ENCODE results near the gene THAP4.

The THAP4 gene

GRCh38 chr2:241657786-241658254, 20.9 kb upstream of the THAP4 start:
- no peak overlapping the region for H3K4me3 ChIP-seq (ENCODE audit: low read depth, low read length)
- TF ChIP-seq CTCF (IDR thresholded peaks at IDR 0.05; ENCODE audit: insufficient read depth, low read length, missing control alignments): no peak
- no peak for DNase-seq (ENCODE audit: low read depth, low spot score)
- CTCF ChIA-PET: interaction anchor here (0.9 to 2.5 kb wide), 12 partner anchors 8 to 266 kb away, joined by 3 to 23 read pairs (median 4); partner anchors contain the start of genes ATG4B, D2HGDH and THAP4
- POLR2A ChIA-PET: no interaction called here

GRCh38 chr2:241656190-241656741, 19.3 kb upstream of the THAP4 start:
- no peak overlapping the region for H3K4me3 ChIP-seq (ENCODE audit: low read depth, low read length)
- ChIA-PET POLR2A (no interaction called here), CTCF (interaction anchor here (1.0 to 1.1 kb wide), 2 partner anchors 9 to 12 kb away, joined by 3 to 4 read pairs; no protein-coding TSS in a partner anchor)
- TF ChIP-seq CTCF (IDR thresholded peaks at IDR 0.05; ENCODE audit: insufficient read depth, low read length, missing control alignments): no peak
- DNase-seq (ENCODE audit: low read depth, low spot score): no peak

GRCh38 chr2:241655516-241656189, 18.7 kb upstream of the THAP4 start:
- no peak for TF ChIP-seq CTCF (IDR thresholded peaks at IDR 0.05; ENCODE audit: insufficient read depth, low read length, missing control alignments)
- POLR2A ChIA-PET: no interaction called here
- CTCF ChIA-PET: interaction anchor here (1.0 to 1.1 kb wide), 2 partner anchors 9 to 11 kb away, joined by 3 to 4 read pairs; no protein-coding TSS in a partner anchor
- no peak for DNase-seq (ENCODE audit: low read depth, low spot score)
- no peak overlapping the region for H3K4me3 ChIP-seq (ENCODE audit: low read depth, low read length)

- no peak for DNase-seq (ENCODE audit: low read depth, low spot score)
- H3K4me3 ChIP-seq (ENCODE audit: low read depth, low read length): no peak overlapping the region
- CTCF ChIA-PET: interaction anchor here (1.4 kb wide), 1 partner anchor 17 kb away, joined by 3 read pairs; the partner anchor contains the start of gene ATG4B
- POLR2A ChIA-PET: no interaction called here
- TF ChIP-seq CTCF (IDR thresholded peaks at IDR 0.05; ENCODE audit: insufficient read depth, low read length, missing control alignments): no peak
Measured at GRCh38 chr2:241654551-241654950, 17.6 kb upstream of the THAP4 start.

- DNase-seq (ENCODE audit: low read depth, low spot score): no peak
- ChIA-PET POLR2A (no interaction called here), CTCF (interaction anchor here (1.4 kb wide), 1 partner anchor 15 kb away, joined by 3 read pairs; the partner anchor contains the start of gene ATG4B)
- no peak for TF ChIP-seq CTCF (IDR thresholded peaks at IDR 0.05; ENCODE audit: insufficient read depth, low read length, missing control alignments)
- H3K4me3 ChIP-seq (ENCODE audit: low read depth, low read length): no peak overlapping the region
Measured at GRCh38 chr2:241653210-241653750, 16.3 kb upstream of the THAP4 start.

GRCh38 chr2:241652722-241653121, 15.8 kb upstream of the THAP4 start:
- DNase-seq (ENCODE audit: low read depth, low spot score): no peak
- TF ChIP-seq CTCF (IDR thresholded peaks at IDR 0.05; ENCODE audit: insufficient read depth, low read length, missing control alignments): no peak
- ChIA-PET POLR2A (no interaction called here), CTCF (no interaction called here)
- no peak overlapping the region for H3K4me3 ChIP-seq (ENCODE audit: low read depth, low read length)
